GM12891 (cell line): ENCODE measurements around the gene TRIM33.
"Not testable (repeated sequence)": the region's sequence is repeated elsewhere in the genome, so short reads cannot be mapped to it uniquely, and the experiment has no call there.

Source experiments
- POLR2A ChIP-seq: IDR thresholded peaks from 2 replicates; pipeline ENCODE4 v1.6.1; 2011; ENCODE audit warnings: low read depth, low read length, control low read depth
- POLR2AphosphoS5 ChIP-seq: IDR thresholded peaks from 2 replicates; pipeline ENCODE4 v1.6.1; 2011; ENCODE audit warnings: low read depth, low read length, control low read depth

GRCh38 chr1:114443226-114443625 is 67.8 kb downstream of the TRIM33 start:
- TF ChIP-seq POLR2AphosphoS5, POLR2A: not testable (repeated sequence)
